Activated CD4-positive, alpha-beta T cell treated with anti-CD3 and anti-CD28 coated beads for 1 hour (primary cell): ENCODE results near the gene ZNF382.
A peak's percentile ranks its signal among the peaks of the same experiment; 100 is the strongest.
"Not testable (repeated sequence)": the region's sequence is repeated elsewhere in the genome, so short reads cannot be mapped to it uniquely, and the experiment has no call there.

Experiments
- DNase-seq: peaks from one replicate; pipeline ENCODE4 v3.0.0-alpha.2; 2020

Gene ZNF382

DNA sequence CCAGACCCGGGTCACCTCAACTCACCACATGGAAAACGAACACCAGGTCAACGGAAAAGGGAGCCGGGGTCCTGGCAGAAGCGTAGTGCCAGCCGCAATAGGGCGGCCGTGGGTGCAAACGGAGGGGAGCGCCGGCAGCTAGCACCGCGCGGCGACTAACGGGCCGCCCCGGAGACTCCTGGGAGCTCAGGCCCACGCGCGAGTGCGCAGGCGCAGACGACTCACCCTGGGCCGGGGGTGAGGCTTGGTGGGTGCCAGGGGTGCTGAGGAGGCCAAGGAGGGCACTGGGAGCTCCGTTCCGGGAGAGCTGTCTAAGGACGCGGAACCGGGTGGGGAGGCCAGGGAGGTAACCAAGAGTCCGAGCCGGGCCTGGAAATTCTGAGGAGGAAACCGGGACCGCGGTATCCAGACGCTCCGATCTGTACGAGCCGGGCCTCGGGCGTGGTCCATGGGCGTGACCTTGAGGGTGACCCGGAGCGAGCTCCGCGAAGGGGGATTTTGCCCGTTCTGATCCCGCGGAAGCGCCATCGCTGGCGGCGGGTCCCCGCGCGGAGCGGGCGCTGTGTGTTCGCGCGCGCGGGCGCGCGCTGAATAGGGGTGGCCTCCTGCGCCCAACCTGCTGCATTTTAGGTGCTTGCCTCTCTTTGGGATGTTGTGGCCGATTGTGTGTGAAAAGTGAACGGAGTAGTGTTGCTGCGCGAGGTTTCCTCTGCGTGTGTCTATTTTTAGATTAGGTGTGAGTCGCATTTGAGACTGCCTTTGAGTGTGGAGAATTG is at the start of gene ZNF382:
ZNF382 (plus strand) TSS at position 213 of the 776 bp plus-strand sequence. CDS start 4,602 bp downstream, outside the sequence.
- DNase-seq = peak; percentile 82

DNA sequence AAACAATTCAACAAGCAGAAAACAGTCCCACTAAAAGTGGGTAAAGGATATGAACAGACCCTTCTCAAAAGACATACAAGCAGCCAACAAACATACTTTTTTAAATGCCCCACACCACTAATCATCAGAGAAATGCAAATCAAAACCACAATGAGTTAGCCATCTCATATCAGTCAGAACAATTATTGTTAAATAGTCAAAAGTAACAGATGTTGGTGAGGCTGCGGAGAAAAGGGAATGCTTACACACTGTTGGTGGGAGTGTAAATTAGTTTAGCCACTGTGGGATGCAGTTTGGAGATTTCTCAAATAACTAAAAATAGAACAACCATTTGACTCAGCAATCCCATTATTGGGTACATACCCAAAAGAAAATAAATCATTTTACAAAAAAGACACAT is 40.7 kb upstream of the ZNF382 start:
- no peak for DNase-seq

DNA sequence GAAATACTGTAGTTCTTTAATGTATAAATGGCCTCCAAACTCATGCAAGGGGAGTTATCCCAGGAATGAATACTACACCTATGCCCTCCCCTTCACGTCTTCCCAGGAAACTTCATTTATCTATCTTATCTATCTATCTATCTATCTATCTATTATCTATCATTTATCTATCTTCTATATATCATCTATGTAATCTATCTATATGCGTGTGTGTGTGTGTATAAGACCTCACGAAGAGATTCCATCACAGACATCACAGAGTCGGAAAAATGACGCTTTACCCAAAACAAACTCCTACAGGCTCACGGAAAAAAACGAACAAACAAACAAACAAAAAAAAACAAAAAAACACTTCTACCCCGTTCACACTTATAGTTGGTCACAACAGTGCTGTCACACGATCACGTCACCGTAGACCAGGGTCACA is 32.5 kb upstream of the ZNF382 start:
- DNase-seq = no peak

DNA sequence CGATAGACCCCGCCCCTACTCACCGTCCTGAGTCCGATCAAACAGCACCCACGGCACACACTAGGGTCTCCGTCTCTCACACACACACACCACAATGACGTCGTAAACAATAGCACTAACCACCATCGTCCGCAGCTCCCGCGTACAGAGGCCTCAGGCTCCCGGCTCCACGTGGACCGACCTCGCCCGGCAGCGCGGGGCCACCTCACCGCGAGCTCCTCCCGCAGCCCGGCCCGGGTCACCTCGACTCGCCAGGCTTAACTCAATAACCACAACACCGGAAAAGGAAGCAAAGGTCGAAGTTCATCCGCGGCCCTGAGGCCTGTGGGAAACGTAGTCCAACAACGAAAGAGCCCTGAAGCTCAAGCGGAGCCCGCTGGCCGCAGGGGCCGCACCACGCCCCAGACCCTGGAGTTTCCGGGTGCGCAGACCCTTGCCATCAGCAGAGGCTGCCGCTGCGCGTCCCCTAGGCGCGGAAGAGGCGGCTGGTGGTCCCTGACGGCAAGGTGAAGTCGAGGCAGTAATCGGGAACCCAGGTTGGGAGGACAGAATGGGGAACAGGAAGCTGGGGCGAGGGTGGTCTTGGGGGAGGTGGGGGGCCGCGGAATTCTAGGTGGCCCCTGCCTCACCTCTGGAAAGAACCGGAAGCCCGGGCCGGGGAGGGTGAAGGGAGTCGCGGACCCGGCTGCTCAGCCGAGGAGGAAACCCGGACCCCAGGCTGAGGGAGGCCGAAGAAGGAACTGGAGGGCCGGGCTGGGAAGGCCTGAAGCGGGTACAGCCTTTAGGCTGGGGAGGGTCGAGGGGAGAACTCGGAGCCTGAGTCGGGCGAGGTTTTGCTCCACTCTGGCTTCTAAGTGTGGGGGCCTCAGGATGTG is 31.9 kb upstream of the ZNF382 start, which contains the start of gene ZNF529:
ZNF529 (minus strand) TSS at position 273 of the 875 bp plus-strand sequence. CDS start 946 bp downstream, outside the sequence.
- DNase-seq = peak; percentile 72

DNA sequence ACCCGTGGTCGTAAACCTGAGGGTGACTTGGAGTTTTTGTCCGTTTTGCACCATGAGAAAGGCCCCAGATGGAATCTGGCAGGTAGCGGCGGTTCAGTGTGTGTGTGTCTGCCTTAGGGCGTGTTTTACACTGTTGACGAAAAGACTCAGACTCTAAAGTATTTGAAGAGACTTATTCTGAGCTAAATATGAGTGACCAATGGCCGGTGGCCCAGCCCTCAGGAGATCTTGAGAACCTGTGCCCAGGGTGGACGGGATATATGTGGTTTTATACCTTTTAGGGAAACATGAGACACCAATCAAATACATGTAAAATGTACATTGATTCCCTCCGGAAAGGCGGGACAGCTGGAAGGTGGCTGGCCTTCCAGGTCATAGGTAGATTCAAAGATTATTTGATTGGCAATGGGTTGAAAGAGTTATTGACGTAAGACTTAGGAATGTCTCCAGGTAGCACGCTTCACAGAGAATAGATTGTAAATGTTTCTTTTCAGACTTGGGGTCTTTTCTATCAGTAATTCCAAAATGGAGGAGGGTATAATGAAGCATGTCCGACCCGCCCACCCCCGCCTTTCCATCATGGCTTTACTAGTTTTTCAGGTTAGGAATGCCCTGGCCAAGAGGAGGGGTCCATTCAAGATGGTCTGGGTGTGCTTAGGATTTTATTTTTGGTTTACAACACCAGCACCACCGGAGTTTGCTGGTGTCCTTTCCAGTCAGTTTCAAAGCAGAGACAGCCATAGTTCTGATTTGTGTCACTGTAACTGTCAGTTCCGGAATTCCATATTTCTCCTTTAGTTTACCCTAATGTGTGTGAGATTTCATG is 31.0 kb upstream of the ZNF382 start:
- DNase-seq = no peak

DNA sequence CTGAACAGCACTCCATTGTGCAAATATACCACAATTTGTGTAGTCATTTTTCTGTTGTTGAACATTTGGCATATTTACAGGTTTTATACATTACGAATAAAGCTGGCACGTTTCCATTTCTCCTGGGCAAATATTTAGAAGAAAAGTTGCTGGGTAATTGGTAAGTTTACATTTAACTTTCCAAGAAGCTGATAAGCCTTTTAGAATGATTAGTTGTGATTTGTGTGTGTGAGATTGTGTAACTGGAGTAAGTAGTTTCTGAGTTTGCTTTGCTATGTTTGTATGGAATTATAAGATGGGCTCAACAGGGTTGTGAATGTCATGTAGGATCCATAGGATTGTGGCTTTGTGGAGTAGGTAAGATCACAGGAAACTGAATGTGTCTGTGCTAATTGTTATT is 30.4 kb upstream of the ZNF382 start:
- DNase-seq = no peak

DNA sequence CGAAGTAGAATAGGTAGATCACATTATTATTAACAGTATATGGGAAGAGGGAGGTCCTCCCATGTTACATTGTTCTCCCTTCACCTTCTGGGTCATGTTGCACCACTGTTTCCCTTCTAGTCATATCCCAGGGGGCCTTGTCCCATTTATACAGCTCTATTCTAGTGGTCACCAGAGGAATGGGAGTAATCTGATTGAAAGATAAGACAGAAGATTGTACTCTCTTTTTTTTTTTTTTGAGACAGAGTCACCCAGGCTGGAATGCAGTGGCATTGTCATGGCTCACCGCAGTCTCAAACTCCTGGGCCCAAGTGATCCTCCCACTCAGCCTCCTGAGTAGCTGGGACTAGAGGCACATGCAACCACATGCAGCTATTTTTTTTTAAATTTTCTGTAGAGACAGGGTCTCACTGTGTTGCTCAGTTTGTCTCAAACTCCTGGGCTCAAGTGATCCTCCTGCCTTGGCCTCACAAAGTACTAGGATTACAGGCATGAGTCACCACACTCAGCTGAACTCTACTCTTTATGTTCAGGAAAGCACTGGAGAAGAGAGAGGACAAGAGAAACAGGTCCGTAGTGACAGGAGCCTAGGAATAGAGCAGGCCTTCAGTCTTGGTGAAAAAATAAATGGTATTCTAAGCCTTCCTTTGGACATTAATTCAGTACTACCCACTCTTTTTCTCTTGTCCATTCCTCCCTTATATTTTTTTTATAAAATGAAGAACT is 27.7 kb upstream of the ZNF382 start:
- DNase-seq = no peak

DNA sequence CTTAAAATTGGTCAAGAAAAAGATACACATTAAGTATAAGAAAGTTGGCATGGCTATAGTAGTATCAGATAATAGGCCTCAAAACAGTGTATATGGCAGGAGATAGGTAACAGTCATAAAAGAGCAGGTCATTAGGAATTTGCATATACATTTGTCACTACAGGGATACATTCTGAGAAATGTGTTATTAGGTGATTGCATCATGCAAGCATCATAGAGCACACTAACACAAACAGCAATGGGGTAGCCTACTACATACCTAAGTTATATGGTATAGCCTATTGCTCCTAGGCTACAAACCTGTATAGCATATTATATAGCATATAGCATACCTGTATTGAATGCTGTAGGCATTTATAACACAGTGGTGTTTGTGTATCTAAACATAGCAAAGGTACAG is 25.9 kb upstream of the ZNF382 start:
- DNase-seq = no peak

DNA sequence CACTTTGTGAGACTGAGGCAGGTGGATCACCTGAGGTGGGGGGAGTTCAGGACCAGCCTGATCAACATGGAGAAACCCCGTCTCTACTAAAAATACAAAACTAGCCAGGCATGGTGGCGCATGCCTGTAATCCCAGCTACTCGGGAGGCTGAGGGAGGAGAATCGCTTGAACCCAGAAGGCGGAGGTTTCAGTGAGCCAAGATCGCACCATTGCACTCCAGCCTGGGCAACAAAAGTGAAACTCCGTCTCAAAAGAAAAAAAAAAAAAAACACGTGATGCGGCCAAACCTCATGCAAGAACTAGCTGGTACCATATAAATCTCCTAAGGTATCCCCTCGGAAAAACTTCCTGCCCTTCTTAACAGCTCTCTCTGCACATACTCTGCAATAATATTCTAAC is 2.4 kb upstream of the ZNF382 start:
- DNase-seq = not testable (repeated sequence)

DNA sequence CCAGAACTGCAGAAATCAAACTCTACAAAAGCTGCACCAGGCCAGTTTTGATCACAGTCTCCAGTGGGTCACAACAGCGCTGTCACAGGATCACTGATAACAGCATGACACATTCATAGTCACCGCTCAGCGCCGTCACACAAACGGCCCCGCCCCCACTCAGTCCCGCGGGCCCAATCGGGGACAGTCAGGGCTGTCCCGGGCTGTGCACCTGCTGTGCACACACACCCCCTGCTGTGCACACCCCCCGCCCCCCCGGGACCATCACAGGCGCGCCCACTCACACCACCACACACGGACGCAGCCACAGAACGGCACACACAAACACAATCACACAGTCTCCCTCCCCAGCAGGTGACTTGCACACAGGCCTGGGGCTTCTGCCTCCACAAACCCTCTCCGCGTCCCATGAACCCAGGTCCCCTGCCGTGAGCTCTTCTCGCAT is 435 bp upstream of the ZNF382 start:
- peak; percentile 82 for DNase-seq

DNA sequence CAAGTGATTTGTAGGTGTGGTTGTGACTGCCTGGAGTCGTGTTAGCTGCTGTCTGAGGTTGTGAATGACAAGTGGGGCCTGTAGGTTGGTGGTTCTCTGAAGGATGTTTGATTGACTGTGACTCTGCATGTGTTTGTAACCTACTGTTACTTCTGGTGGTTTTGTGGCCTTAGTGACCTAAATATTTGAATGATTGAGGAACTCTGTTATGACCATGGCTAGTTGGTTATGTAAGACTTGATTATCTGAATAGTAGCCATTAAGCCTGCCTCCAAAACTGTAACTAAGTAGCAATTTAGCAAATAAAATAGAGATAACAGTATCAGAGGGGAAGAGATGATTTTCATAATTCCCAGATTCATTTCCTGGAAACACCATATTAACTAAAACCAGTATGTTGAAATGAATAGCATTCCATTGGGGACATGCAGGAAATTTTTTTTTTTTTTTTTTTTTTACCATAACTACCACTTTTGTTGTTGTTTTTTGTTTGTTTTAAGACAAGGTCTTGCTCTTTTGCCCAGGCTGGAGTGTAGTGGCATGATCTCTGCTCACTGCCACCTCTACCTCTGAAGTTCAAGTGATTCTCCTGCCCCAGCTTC is 865 bp downstream of the ZNF382 start:
- DNase-seq = no peak

DNA sequence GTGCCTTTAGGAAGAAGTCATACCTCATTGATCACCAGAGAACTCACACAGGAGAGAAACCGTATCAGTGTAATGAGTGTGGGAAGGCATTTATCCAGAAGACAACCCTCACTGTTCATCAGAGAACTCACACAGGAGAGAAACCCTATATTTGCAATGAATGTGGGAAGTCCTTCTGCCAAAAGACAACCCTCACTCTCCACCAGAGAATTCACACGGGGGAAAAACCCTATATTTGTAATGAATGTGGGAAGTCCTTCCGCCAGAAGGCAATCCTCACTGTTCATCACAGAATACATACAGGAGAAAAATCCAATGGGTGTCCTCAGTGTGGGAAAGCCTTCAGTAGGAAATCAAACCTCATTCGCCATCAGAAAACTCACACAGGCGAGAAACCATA is 21.9 kb downstream of the ZNF382 start:
- DNase-seq = no peak

DNA sequence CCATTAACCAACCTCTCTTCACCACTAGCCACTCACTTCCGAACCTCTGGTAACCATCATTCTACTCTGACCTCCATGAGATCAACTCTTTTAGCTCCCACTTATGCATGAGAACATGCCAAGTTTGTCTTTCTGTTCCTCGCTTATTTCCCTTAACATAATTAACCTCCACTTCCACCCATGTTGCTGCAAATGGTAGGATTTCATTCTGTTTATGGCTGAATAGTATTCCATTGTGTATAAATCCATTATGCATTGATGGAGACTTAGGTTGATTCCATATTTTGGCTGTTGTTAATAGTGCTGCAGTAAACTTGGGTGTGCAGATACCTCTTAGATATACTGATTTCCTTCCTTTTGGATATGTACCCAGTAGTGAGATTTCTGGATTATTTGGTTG is 30.2 kb downstream of the ZNF382 start:
- DNase-seq = no peak

DNA sequence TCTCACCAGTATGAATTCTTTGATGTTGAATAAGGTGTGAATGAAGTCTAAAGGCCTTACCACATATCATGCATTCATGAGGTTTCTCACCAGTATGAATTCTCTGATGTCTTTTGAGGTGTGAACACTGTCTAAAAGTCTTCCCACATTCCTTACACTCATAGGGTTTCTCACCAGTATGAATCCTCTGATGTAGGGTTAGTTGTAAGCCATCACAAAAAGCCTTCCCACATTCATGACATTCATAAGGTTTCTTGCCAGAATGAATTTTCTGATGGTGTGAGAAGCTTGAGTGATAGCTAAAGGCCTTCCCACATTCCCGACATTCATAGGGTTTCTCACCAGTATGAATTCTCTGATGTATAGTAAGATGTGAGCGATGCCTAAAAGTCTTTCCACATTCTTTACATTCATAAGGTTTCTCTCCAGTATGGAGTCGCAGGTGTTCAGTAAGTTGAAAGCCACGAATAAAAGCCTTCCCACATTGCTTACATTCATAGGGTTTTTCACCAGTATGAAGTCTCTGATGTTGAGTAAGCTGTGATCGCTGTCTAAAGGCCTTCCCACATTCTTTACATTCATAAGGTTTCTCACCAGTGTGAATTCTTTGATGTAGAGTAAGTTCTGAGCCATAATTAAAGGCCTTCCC is 33.9 kb downstream of the ZNF382 start:
- DNase-seq = no peak

DNA sequence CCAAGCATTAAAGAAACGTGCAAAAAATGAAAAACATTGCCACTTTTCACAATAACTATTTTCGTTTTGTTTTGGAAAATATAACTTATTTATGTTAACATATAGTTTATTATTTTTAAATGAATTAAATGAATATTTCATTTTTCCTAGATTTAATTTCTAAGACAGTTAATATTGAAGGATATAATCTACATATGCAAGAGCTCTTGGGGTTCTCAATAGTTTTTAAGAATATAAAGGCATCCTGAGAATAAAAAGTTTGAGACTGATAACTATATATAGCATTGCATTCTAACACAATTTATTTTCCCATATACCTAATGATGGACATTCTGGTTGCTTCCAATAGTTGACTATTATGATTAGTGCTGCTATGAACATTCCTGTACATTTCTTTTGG is 41.6 kb downstream of the ZNF382 start:
- DNase-seq = no peak

DNA sequence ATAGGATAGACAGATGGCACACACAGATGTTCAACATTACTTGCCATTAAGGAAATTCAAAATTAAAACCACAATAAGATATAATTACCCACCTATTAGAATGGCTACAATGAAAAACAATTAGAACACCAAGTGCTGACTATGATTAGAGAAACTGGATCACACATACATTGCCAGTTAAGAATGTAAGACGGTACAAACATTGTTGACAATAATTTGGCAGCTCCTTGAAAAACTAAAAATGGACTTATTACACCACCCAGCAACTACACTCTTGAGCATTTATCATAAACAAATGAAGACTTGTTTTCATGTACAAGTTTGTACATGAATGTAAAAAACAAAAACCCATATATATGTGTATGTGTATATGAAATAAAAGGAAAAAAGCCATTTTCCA is 47.8 kb downstream of the ZNF382 start:
- no peak for DNase-seq

DNA sequence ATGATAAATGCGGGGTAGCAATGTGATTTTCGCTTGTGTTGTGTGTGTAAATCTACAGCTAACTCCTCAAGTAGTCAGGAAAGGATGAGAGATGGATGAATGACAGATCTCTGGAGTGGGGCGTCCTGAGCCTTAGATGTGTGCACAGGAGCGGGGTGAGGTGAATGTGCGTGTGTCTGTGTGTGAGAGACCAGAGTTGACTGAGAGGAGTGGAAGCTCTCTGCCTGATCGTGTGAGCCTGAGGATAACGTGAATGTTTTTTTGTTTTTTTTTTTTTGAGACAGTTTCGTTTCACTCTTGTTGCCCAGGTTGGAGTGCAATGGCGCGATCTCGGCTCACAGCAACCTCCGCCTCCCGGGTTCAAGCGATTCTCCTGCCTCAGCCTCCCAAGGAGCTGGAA is 60.7 kb downstream of the ZNF382 start:
- DNase-seq = no peak

DNA sequence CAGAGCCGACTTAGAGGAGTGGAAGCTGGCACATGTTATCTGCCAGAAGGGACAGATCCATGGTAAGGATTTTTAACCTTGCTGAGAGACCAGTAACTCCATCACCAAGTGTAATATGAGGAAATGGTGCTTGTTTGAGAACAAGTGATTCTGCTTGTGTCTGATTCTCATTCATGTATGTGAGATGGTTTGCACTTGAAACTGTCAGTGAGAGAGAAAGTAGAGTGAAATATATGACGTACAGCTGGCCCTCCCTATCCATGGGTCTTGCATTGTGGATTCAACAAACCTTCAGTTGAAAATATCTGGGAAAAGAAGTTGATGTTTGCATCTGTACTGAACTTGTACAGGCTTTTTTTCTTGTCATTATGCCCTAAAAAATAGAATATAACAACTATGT is 63.5 kb downstream of the ZNF382 start:
- no peak for DNase-seq

DNA sequence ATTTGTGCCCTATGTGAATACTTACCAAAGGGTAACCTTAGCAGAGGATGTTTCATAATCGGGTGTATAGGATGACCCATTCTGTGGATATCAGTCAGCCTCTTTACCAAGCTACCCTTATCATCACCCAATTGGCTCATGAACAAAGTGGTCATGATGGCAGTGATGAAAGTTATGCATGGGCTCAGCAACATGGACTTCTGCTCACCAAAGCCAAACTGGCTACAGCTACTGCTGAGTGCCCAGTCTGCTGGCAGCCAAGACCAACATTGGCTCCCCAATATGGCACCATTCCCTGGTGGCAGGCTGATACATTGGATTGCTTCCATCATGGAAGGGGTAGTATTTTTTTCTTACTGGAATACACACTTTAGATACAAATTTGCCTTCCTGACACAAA is 67.3 kb downstream of the ZNF382 start:
- no peak for DNase-seq

DNA sequence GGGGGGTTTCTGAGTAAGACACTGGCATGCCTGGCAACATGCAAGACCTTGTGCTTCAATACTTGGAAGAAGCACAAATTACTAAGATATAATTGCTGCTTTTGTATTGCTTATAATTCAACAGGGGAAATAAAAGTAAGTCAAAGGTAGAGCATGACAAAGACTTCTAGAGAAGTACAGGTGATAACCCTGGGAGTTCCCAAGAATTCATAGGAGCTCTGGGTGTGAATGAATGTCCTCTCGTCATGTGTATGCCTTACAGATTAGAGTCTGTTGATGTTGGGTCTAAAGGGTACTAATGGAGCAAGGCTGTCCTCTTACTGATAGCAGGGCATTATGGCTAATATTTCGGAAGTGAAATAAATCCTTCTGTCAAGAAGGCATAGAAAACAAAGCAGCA is 69.1 kb downstream of the ZNF382 start:
- no peak for DNase-seq

DNA sequence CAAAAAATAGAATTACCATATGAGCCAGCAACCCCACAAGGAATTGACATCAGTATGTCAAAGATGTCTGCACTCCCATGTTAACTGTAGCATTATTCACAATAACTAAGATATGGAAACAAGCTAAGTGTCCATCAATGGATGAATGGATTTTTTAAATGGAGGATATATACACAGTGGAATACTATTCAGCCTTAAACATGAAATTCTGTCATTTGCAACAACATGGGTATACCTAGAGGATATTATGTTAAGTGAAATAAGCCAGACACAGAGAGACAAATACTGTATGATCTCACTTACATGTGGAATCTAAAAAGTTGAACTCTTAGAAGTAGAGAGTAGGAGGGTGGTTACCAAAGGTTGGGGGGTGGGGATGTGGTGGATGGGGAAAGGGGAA is 74.3 kb downstream of the ZNF382 start:
- no peak for DNase-seq
